SK-N-SH treated with all-trans-retinoic acid at 6 μM for 48 hours (cell line): ENCODE measurements around the gene KRTAP5-3.

Experiments
- ARNTL ChIP-seq: fragments of 450-650 bp; formaldehyde crosslinking; IDR thresholded peaks from 2 replicates; pipeline ENCODE4 v1.5.0; 2020; ENCODE audit warnings: low read depth, mild to moderate bottlenecking, moderate library complexity, borderline replicate concordance
- ZNF8 ChIP-seq: fragments of 450-650 bp; formaldehyde crosslinking; IDR thresholded peaks from 2 replicates; pipeline ENCODE4 v1.5.0; 2020; ENCODE audit warnings: mild to moderate bottlenecking, moderate library complexity

DNA sequence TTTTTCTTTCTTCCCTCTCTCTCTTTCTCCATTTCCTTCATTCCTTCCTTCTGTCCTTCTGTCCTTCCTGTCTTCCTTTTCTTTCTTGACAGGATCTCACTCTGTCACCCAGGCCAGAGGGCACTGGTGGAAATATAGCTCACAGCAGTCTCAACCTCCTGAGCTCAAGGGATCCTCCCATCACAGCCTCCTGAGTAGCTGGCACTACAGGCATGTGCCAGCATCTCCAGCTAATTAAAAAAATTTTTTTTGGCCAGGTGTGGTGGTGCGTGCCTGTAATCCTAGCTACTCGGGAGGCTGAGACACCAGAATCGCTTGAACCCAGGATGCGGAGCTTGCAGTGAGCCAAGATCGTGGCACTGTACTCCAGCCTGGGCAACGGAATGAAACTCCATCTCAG lies 31.4 kb downstream of the KRTAP5-3 start:
- TF ChIP-seq ARNTL (CRISPR knock-in tag) = no peak
- no peak for TF ChIP-seq ZNF8 (CRISPR knock-in tag)
